ENCODE data around the gene LRRC28.

Gene LRRC28

GRCh38 chr15:99435113-99435695 is 183.9 kb downstream of the LRRC28 start:
- DNase-seq (ENCODE audit: low read depth in 2 of 2): no peak

- DNase-seq (ENCODE audit: low read depth in 2 of 2): no peak
Observed at GRCh38 chr15:99435877-99436541, 184.7 kb downstream of the LRRC28 start.

- no peak for DNase-seq (ENCODE audit: low read depth in 2 of 2)
Observed at GRCh38 chr15:99436542-99437314, 185.4 kb downstream of the LRRC28 start.

GRCh38 chr15:99437315-99438223 is 186.3 kb downstream of the LRRC28 start:
- no peak for DNase-seq (ENCODE audit: low read depth in 2 of 2)

GRCh38 chr15:99438224-99438585 is 186.9 kb downstream of the LRRC28 start:
- DNase-seq (ENCODE audit: low read depth in 2 of 2): no peak

- DNase-seq (ENCODE audit: low read depth in 2 of 2): no peak
Observed at GRCh38 chr15:99438691-99439523, 187.6 kb downstream of the LRRC28 start.

- no peak for DNase-seq (ENCODE audit: low read depth in 2 of 2)
Observed at GRCh38 chr15:99439524-99439835, 188.2 kb downstream of the LRRC28 start.

- DNase-seq (ENCODE audit: low read depth in 2 of 2): no peak
Observed at GRCh38 chr15:99440029-99440428, 188.7 kb downstream of the LRRC28 start.
